ENCODE data around the gene EMC8. TPM values are rescaled to one million over a fixed set of nuclear protein-coding genes. Genes with fewer than 3 reads are reported as not detected.

The EMC8 gene
- total RNA-seq, 2 donors from 2014 or later = 30.2 to 38.8 TPM

DNA sequence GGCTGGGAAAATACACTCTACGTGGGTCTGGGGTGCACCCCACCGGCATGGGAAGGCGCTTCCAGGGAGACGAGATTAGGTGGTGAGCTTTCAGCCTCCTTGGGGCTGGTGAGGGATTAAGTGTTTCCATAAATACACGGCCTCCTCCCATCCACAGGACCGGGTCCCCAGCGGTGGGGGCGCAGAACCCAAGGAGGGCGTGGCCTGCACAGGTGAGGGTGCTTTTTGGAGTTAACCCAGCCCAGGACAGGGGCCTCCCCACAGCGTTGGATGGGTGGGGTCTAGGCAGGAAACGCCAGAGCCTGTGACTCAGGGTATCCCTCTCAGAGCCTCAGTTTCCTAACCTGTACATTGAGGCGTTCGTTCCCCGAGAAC lies 49.6 kb downstream of the EMC8 start:
- H3K4me1 ChIP-seq (replicated peaks) = peaks cover 21% of the 10 kb centered on the region
- TF ChIP-seq POLR2A (IDR thresholded peaks at IDR 0.05) (no peak), POLR2AphosphoS5 (IDR thresholded peaks at IDR 0.05) (no peak)
- TF ChIP-seq, protein P1, sequence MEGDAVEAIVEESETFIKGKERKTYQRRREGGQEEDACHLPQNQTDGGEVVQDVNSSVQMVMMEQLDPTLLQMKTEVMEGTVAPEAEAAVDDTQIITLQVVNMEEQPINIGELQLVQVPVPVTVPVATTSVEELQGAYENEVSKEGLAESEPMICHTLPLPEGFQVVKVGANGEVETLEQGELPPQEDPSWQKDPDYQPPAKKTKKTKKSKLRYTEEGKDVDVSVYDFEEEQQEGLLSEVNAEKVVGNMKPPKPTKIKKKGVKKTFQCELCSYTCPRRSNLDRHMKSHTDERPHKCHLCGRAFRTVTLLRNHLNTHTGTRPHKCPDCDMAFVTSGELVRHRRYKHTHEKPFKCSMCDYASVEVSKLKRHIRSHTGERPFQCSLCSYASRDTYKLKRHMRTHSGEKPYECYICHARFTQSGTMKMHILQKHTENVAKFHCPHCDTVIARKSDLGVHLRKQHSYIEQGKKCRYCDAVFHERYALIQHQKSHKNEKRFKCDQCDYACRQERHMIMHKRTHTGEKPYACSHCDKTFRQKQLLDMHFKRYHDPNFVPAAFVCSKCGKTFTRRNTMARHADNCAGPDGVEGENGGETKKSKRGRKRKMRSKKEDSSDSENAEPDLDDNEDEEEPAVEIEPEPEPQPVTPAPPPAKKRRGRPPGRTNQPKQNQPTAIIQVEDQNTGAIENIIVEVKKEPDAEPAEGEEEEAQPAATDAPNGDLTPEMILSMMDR (IDR thresholded peaks at IDR 0.05) = no peak
- 22% methylated on average over 12 of the region's 14 CpGs for WGBS

DNA sequence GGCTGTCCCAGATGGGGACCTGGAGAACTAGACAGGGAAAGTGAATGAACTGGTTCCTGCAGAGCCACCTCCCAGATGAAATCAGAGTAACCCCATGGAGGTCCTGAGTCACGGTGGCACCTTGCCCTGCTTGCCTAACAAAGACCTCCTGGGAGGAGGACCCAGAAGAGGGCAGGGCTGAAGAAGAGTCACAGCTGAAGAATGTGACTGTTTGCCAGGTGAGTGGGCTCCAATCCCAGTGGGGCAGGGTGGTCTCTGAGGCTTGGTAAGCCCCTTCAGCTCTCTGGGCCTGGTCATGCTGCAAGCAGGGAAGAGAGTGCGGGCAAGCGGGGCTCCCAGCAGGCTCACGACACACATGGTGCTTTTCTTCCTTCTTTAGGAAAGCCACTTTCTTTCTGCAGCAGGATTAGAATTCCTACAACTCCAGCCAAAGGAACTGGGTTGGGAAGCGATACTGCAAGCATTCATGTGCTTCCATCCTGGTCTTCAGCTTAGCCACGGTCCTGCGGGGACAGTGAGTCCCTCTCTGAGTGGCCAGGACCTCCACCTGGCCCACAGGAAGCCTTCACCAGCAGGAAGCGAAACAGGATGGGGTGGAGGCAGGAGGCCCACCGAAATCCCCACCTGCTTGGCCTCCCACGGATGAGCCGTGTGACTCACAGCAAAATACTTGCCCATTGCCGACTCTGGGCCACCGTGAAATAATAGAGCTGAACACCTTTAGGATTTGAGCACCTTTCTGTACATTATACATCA lies 52.7 kb downstream of the EMC8 start:
- Histone ChIP-seq H3K4me3 (no peak overlapping the region), H3K4me1 (replicated peaks) (peaks cover 10% of the 10 kb centered on the region), H3K36me3 (no peaks in the 10 kb centered on the region), H3K27ac (no peak overlapping the region), H3K9me3 (no peaks in the 10 kb centered on the region), H3K27me3 (replicated peaks; ENCODE audit: insufficient read depth) (no peaks in the 10 kb centered on the region)
- intact Hi-C loops (cut with DNase I) = no loop called here
- no peak for DNase-seq (ENCODE audit: low spot score)
- WGBS = 85% methylated on average over 13 of the region's 13 CpGs
- no peak for TF ChIP-seq POLR2AphosphoS5 (IDR thresholded peaks at IDR 0.05)
- TF ChIP-seq POLR2A (IDR thresholded peaks at IDR 0.05) = no peak
- TF ChIP-seq, protein P1 (IDR thresholded peaks at IDR 0.05) = no peak

More for the DNA sequence above, 49.6 kb downstream of the EMC8 start:
- peak overlapping the region; percentile 39 to 48 for H3K4me3 ChIP-seq
- H3K36me3 ChIP-seq = no peaks in the 10 kb centered on the region
- no peak for DNase-seq (ENCODE audit: low spot score)
- H3K27me3 ChIP-seq (replicated peaks; ENCODE audit: insufficient read depth) = no peaks in the 10 kb centered on the region
- intact Hi-C loops (cut with DNase I) = no loop called here
- no peaks in the 10 kb centered on the region for H3K9me3 ChIP-seq
- no peak overlapping the region for H3K27ac ChIP-seq

DNA sequence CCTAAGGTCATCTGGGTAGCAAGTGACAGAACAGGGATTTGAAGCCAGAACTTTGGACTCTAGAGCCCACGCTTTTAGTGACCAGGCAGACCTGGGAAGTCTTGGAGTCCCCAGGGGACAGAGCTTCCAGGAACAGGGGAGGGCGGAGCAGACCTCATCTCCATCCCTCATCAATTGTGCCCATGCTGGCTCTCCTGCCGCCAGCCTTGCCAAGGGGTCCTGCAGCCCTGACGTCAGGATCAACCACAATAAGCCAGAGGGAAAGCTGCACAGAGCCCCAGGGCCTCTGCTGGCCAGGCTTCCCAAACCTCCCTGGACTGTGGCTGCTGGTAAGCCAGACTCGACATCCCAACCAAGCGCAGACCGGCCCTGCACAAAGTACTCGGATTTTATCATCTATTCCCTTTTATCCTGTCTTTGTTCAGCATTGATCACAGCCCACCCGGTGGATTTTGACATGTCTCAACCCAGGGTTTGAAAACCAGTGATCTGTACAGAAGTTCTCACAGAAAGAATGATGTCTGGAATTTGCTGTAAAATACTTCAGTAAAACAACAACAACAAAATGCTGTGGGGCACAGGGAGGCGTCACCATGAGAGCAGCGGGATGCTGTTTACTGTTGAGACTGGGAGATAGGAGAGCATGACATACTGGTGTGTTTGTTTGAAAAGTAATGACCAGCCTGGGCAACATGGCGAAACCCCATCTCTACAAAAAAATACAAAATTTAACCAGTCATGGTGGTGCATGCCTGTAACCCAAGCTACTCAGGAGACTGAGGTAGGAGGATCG lies 60.2 kb downstream of the EMC8 start:
- no peak for DNase-seq (ENCODE audit: low spot score)
- TF ChIP-seq, protein P1 (IDR thresholded peaks at IDR 0.05) = no peak
- no peak for TF ChIP-seq POLR2AphosphoS5 (IDR thresholded peaks at IDR 0.05)
- TF ChIP-seq POLR2A (IDR thresholded peaks at IDR 0.05) = no peak
- Histone ChIP-seq H3K4me3 (no peak overlapping the region), H3K27ac (no peak overlapping the region), H3K27me3 (replicated peaks; ENCODE audit: insufficient read depth) (no peaks in the 10 kb centered on the region), H3K36me3 (no peaks in the 10 kb centered on the region), H3K4me1 (replicated peaks) (no peaks in the 10 kb centered on the region), H3K9me3 (no peaks in the 10 kb centered on the region)
- intact Hi-C loops (cut with DNase I) = no loop called here
- WGBS = 77% methylated on average over 13 of the region's 13 CpGs

DNA sequence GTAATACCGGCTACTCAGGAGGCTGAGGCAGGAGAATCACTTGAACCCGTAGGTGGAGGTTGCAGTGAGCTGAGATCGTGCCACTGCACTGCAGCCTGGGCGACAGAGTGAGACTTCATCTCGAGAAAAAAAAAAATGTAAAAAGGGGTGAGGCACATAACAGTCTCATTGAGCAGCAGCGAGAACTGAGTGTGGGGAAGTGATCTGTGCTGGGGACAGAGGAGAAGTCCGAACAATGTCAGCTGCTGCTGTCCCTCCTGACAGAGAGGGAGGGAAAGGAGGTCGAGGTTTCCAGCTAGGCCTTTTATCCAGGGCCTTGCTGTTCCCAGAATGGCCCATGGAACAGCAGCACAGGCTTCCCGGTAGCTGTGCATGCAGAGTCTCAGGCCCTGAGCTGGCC lies 62.4 kb downstream of the EMC8 start:
- no peaks in the 10 kb centered on the region for H3K9me3 ChIP-seq
- no peak overlapping the region for H3K4me3 ChIP-seq
- H3K27me3 ChIP-seq (replicated peaks; ENCODE audit: insufficient read depth) = no peaks in the 10 kb centered on the region
- intact Hi-C loops (cut with DNase I) = no loop called here
- no peak overlapping the region for H3K27ac ChIP-seq
- no peak for TF ChIP-seq POLR2AphosphoS5 (IDR thresholded peaks at IDR 0.05)
- TF ChIP-seq, protein P1 (IDR thresholded peaks at IDR 0.05) = no peak
- TF ChIP-seq POLR2A (IDR thresholded peaks at IDR 0.05) = no peak
- DNase-seq (ENCODE audit: low spot score) = no peak
- WGBS = 82% methylated on average over 9 of the region's 9 CpGs
- H3K36me3 ChIP-seq = no peaks in the 10 kb centered on the region
- no peaks in the 10 kb centered on the region for H3K4me1 ChIP-seq (replicated peaks)
